Suprapubic skin (tissue), 4 donors: ENCODE results near the gene EMILIN1.

ENCODE experiments used
- POLR2A ChIP-seq, 2 donors: fragments of 450-650 bp; IDR thresholded peaks; one replicate each; pipeline ENCODE4 v1.6.1; 2017; ENCODE audit warnings: antibody characterized with exemption in 2 of 2, mild to moderate bottlenecking in 2 of 2, moderate library complexity in 2 of 2
- POLR2AphosphoS5 ChIP-seq, 3 donors: sonication (generic); formaldehyde crosslinking; IDR thresholded peaks; one replicate each; pipeline ENCODE4 v1.6.1; 2017; ENCODE audit warnings: antibody characterized with exemption in 3 of 3

- TF ChIP-seq POLR2AphosphoS5 (IDR thresholded peaks at IDR 0.05) (no peak), POLR2A (IDR thresholded peaks at IDR 0.05) (no peak)
Measured at GRCh38 chr2:27069436-27069835, 9.0 kb upstream of the EMILIN1 start.
